Liver (tissue), 9 donors: ENCODE data around the gene SLC25A33. TPM values are rescaled to one million over a fixed set of nuclear protein-coding genes. Genes with fewer than 3 reads are reported as not detected.

Experiments used
- DNase-seq: peaks from one replicate; pipeline ENCODE4 v3.0.0-alpha.2; 2017; ENCODE audit warnings: low spot score
- H3K27ac ChIP-seq, 2 donors: one replicate each; pipeline ENCODE4 v1.7.0; 2013; ENCODE audit warnings: inconsistent platforms in 2 of 2, low read length in 2 of 2, control low read depth in 1 of 2, low read depth in 1 of 2, mild to moderate bottlenecking in 1 of 2
- H3K27me3 ChIP-seq, 4 donors: one replicate each; pipeline versions ENCODE4 v1.6.1 to v1.7.0; 2013; ENCODE audit warnings: low read length in 3 of 4, inconsistent platforms in 1 of 4, mild to moderate bottlenecking in 1 of 4, moderate library complexity in 1 of 4; ENCODE audit not compliant: control insufficient read depth in 4 of 4, insufficient read depth in 4 of 4
- H3K36me3 ChIP-seq, 4 donors: one replicate each; pipeline versions ENCODE4 v1.6.1 to v1.7.0; 2013; ENCODE audit warnings: low read length in 3 of 4, mild to moderate bottlenecking in 3 of 4, low read depth in 1 of 4, moderate library complexity in 1 of 4; ENCODE audit not compliant: control insufficient read depth in 4 of 4, insufficient read depth in 3 of 4
- H3K4me1 ChIP-seq, 4 donors: one replicate each; pipeline versions ENCODE4 v1.6.1 to v1.7.0; 2013; ENCODE audit warnings: low read length in 3 of 4, mild to moderate bottlenecking in 3 of 4, moderate library complexity in 1 of 4; ENCODE audit not compliant: control insufficient read depth in 4 of 4, insufficient read depth in 4 of 4
- H3K4me3 ChIP-seq, 3 donors: one replicate each; pipeline versions ENCODE4 v1.6.1 to v1.7.0; 2013; ENCODE audit warnings: low read length in 3 of 3, control low read depth in 1 of 3, low read depth in 1 of 3, mild to moderate bottlenecking in 1 of 3
- H3K9ac ChIP-seq, 2 donors: one replicate each; pipeline ENCODE4 v1.7.0; 2013; ENCODE audit warnings: low read length in 2 of 2, mild to moderate bottlenecking in 2 of 2, moderate library complexity in 2 of 2, control low read depth in 1 of 2, low read depth in 1 of 2
- H3K9me3 ChIP-seq, 4 donors: one replicate each; pipeline versions ENCODE4 v1.6.1 to v1.7.0; 2013; ENCODE audit warnings: low read length in 3 of 4; ENCODE audit not compliant: control insufficient read depth in 4 of 4
- ATF3 ChIP-seq: IDR thresholded peaks from 2 replicates; pipeline ENCODE4 v1.6.1; 2016; ENCODE audit warnings: antibody characterized with exemption
- EGR1 ChIP-seq, 2 donors: IDR thresholded peaks; 2 replicates each; pipeline ENCODE4 v1.6.1; 2016 to 2018; ENCODE audit warnings: antibody characterized with exemption in 2 of 2, low read depth in 2 of 2
- FOXA1 ChIP-seq: IDR thresholded peaks from 2 replicates; pipeline ENCODE4 v1.6.1; 2016; ENCODE audit warnings: antibody characterized with exemption
- FOXA2 ChIP-seq: IDR thresholded peaks from 2 replicates; pipeline ENCODE4 v1.6.1; 2016; ENCODE audit warnings: antibody characterized with exemption
- GABPA ChIP-seq, 2 donors: IDR thresholded peaks in 1 of 2; conservative IDR thresholded peaks in 1 of 2; 2 replicates each; pipeline ENCODE4 v1.6.1; 2016; ENCODE audit warnings: antibody characterized with exemption in 2 of 2, mild to moderate bottlenecking in 1 of 2, moderate library complexity in 1 of 2
- HNF4A ChIP-seq, 2 donors: conservative IDR thresholded peaks; 2 replicates each; pipeline ENCODE4 v1.6.1; 2016; ENCODE audit warnings: antibody characterized with exemption in 2 of 2, mild to moderate bottlenecking in 2 of 2
- HNF4G ChIP-seq: IDR thresholded peaks from 2 replicates; pipeline ENCODE4 v1.6.1; 2016; ENCODE audit warnings: antibody characterized with exemption
- JUND ChIP-seq, 2 donors: IDR thresholded peaks; 2 replicates each; pipeline ENCODE4 v1.6.1; 2016; ENCODE audit warnings: antibody characterized with exemption in 2 of 2
- NR2F2 ChIP-seq: IDR thresholded peaks from 2 replicates; pipeline ENCODE4 v1.6.1; 2016; ENCODE audit warnings: antibody characterized with exemption
- RXRA ChIP-seq, 2 donors: IDR thresholded peaks; 2 replicates each; pipeline ENCODE4 v1.6.1; 2017 to 2018; ENCODE audit warnings: antibody characterized with exemption in 2 of 2, mild to moderate bottlenecking in 1 of 2
- SP1 ChIP-seq: IDR thresholded peaks from 2 replicates; pipeline ENCODE4 v1.6.1; 2018; ENCODE audit warnings: antibody characterized with exemption, mild to moderate bottlenecking
- TAF1 ChIP-seq: conservative IDR thresholded peaks from 2 replicates; pipeline ENCODE4 v1.6.1; 2016; ENCODE audit warnings: antibody characterized with exemption, mild to moderate bottlenecking
- YY1 ChIP-seq: IDR thresholded peaks from 2 replicates; pipeline ENCODE4 v1.6.1; 2016; ENCODE audit warnings: antibody characterized with exemption, mild to moderate bottlenecking
- ZBTB33 ChIP-seq: IDR thresholded peaks from 2 replicates; pipeline ENCODE4 v1.6.1; 2016; ENCODE audit warnings: antibody characterized with exemption
- WGBS: extraction: QIAGEN DNeasy Blood & Tissue Kit; methylation state at CpG from one replicate; pipeline ENCODE4 v1.1.7; 2013; 5-methylcytosine and 5-hydroxymethylcytosine counted together
- polyA plus RNA-seq, 2 donors: library from polyadenylated mRNA; stranded (reverse) in 1 of 2; unstranded in 1 of 2; fragments of 200-250 nt in 1 of 2; fragments of >200 nt in 1 of 2; fragmentation: Nextera tagmentation in 1 of 2; extraction: Ambion mirVana in 1 of 2; gene quantifications; one replicate each; pipeline versions ENCODE4 v1.2.1 to v1.2.3, GENCODE V29; 2013 to 2015
- total RNA-seq, 2 donors: library from RNA; depleted of rRNA; stranded (reverse); fragments of >200 nt; gene quantifications; one replicate each; pipeline ENCODE4 v1.2.3, GENCODE V29; 2014
- TF ChIP-seq, protein P1 (sequence below): fragments of 150-350 bp; IDR thresholded peaks from 2 replicates; pipeline ENCODE4 v1.5.1; 2017; ENCODE audit warnings: improper control_type of control experiment, low read depth, low read length; ENCODE audit not compliant: missing input control
- TF ChIP-seq, protein P2 (sequence below): IDR thresholded peaks from 2 replicates; pipeline ENCODE4 v1.6.1; 2016; ENCODE audit warnings: antibody characterized with exemption, mild to moderate bottlenecking
- TF ChIP-seq, protein P3 (sequence below): IDR thresholded peaks from 2 replicates; pipeline ENCODE4 v1.6.1; 2016; ENCODE audit warnings: antibody characterized with exemption
- donor health status: healthy.
- donor health status: healthy.
- donor health status: healthy.
- donor health status: healthy.
- donor health status: healthy.

Gene SLC25A33
- total and polyA plus RNA-seq, 4 donors, result 6.9 to 19.1 (median 10.7) TPM

DNA sequence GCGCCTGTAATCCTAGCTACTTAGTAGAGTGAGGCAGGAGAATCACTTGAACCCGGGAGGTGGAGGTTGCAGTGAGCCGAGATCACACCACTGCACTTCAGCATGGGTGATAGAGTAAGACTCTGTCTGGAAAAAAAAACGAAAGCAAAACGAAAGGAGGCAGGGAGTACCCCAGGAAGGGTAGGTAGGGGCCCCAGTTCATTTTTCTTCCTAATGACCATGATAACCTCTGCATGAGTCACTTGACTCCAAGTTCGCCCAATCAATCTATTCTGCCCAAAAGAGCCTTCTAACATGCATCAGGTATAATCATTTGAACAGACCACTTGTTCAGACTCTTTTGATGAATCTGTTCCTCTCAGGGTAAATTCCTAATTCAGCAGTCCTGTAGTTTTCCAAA is 36.2 kb downstream of the SLC25A33 start (continued):
- no peak for TF ChIP-seq NR2F2

DNA sequence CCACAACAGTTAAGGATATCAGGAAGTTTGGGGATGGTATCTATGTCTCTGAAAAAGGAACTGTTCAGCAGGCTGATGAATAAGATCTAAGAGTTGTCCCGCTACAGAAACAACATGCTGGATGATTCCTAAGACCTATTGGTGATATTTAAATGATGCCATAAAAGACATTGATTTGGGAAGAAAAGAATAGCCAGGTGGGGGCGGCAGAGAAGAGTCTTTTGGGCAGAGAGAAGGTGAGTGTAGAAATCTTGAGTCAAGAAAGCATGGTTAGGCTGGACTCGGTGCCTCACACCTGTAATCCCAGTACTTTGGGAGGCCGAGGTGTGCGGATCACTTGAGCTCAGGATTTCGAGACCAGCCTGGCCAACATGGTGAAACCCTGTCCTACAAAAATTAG is 37.6 kb downstream of the SLC25A33 start:
- peaks cover 12 to 46% (median 19%) of the 10 kb centered on the region in 4 donors for H3K36me3 ChIP-seq
- 95% methylated on average over 6 of the region's 6 CpGs for WGBS
- H3K27me3 ChIP-seq, result no peaks in the 10 kb centered on the region
- H3K9me3 ChIP-seq, result no peaks in the 10 kb centered on the region
- no peaks in the 10 kb centered on the region for H3K4me1 ChIP-seq
- no peak overlapping the region for H3K9ac ChIP-seq
- H3K27ac ChIP-seq, result no peak overlapping the region
- DNase-seq, result no peak
- TF ChIP-seq, protein P1, sequence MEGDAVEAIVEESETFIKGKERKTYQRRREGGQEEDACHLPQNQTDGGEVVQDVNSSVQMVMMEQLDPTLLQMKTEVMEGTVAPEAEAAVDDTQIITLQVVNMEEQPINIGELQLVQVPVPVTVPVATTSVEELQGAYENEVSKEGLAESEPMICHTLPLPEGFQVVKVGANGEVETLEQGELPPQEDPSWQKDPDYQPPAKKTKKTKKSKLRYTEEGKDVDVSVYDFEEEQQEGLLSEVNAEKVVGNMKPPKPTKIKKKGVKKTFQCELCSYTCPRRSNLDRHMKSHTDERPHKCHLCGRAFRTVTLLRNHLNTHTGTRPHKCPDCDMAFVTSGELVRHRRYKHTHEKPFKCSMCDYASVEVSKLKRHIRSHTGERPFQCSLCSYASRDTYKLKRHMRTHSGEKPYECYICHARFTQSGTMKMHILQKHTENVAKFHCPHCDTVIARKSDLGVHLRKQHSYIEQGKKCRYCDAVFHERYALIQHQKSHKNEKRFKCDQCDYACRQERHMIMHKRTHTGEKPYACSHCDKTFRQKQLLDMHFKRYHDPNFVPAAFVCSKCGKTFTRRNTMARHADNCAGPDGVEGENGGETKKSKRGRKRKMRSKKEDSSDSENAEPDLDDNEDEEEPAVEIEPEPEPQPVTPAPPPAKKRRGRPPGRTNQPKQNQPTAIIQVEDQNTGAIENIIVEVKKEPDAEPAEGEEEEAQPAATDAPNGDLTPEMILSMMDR, result no peak
- TF ChIP-seq YY1 (no peak), JUND (IDR thresholded peaks at IDR 0.05) (no peak), RXRA (IDR thresholded peaks at IDR 0.05) (no peak)
- H3K4me3 ChIP-seq, result no peak overlapping the region

DNA sequence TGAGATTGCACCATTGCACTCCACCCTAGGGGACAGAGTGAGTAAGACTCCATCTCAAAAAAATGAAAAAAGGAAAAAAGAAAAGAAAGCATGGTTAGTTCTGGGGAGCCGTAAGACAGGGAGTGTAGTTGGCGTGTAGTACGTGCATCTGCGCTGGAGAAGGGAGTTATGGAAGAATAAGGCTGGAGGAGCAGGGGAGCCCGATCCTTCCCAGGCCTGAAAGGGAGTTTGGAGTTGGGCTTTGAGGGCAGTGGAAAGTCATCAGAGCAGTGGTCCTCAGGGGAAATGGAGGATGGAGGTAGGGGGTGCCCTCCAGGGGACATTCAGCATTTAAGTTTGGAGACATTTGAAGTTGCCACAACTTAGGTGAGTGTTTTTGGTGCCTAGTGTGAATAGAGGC is 38.2 kb downstream of the SLC25A33 start:
- no peak overlapping the region for H3K9ac ChIP-seq
- no peak for DNase-seq
- TF ChIP-seq EGR1 (IDR thresholded peaks at IDR 0.05; ENCODE audit: low read depth in 2 of 2), result no peak
- no peaks in the 10 kb centered on the region for H3K27me3 ChIP-seq
- H3K4me3 ChIP-seq, result no peak overlapping the region
- 97% methylated on average over 5 of the region's 5 CpGs for WGBS
- H3K36me3 ChIP-seq, result peaks cover 13 to 46% (median 23%) of the 10 kb centered on the region in 4 donors
- no peaks in the 10 kb centered on the region for H3K9me3 ChIP-seq
- H3K27ac ChIP-seq, result no peak overlapping the region
- H3K4me1 ChIP-seq, result no peaks in the 10 kb centered on the region

- WGBS, result 92% methylated on average over 2 of the region's 2 CpGs
- H3K27ac ChIP-seq, result no peak overlapping the region
- DNase-seq, result no peak
- peaks cover 10 to 45% (median 22%) of the 10 kb centered on the region in 4 donors for H3K36me3 ChIP-seq
- H3K9ac ChIP-seq, result no peak overlapping the region
- H3K4me1 ChIP-seq, result no peaks in the 10 kb centered on the region
- H3K4me3 ChIP-seq, result no peak overlapping the region
- H3K27me3 ChIP-seq, result no peaks in the 10 kb centered on the region
- TF ChIP-seq TAF1, result no peak
- TF ChIP-seq, protein P1, result no peak
- TF ChIP-seq, protein P2, sequence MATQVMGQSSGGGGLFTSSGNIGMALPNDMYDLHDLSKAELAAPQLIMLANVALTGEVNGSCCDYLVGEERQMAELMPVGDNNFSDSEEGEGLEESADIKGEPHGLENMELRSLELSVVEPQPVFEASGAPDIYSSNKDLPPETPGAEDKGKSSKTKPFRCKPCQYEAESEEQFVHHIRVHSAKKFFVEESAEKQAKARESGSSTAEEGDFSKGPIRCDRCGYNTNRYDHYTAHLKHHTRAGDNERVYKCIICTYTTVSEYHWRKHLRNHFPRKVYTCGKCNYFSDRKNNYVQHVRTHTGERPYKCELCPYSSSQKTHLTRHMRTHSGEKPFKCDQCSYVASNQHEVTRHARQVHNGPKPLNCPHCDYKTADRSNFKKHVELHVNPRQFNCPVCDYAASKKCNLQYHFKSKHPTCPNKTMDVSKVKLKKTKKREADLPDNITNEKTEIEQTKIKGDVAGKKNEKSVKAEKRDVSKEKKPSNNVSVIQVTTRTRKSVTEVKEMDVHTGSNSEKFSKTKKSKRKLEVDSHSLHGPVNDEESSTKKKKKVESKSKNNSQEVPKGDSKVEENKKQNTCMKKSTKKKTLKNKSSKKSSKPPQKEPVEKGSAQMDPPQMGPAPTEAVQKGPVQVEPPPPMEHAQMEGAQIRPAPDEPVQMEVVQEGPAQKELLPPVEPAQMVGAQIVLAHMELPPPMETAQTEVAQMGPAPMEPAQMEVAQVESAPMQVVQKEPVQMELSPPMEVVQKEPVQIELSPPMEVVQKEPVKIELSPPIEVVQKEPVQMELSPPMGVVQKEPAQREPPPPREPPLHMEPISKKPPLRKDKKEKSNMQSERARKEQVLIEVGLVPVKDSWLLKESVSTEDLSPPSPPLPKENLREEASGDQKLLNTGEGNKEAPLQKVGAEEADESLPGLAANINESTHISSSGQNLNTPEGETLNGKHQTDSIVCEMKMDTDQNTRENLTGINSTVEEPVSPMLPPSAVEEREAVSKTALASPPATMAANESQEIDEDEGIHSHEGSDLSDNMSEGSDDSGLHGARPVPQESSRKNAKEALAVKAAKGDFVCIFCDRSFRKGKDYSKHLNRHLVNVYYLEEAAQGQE, result no peak
- no peak for TF ChIP-seq SP1
- no peak for TF ChIP-seq JUND (IDR thresholded peaks at IDR 0.05)
- TF ChIP-seq NR2F2, result no peak
- TF ChIP-seq, protein P3, sequence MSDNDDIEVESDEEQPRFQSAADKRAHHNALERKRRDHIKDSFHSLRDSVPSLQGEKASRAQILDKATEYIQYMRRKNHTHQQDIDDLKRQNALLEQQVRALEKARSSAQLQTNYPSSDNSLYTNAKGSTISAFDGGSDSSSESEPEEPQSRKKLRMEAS, result no peak
- no peak for TF ChIP-seq GABPA (IDR thresholded peaks at IDR 0.05 in 1 of 2, conservative IDR thresholded peaks at IDR 0.05 in 1 of 2)
- no peak for TF ChIP-seq EGR1 (IDR thresholded peaks at IDR 0.05; ENCODE audit: low read depth in 2 of 2)
- TF ChIP-seq YY1, result no peak
- no peak for TF ChIP-seq HNF4G
- no peak for TF ChIP-seq HNF4A (conservative IDR thresholded peaks at IDR 0.05)
- TF ChIP-seq ZBTB33, result no peak
- TF ChIP-seq ATF3, result no peak
- no peak for TF ChIP-seq FOXA2
- TF ChIP-seq FOXA1, result no peak
- no peak for TF ChIP-seq RXRA (IDR thresholded peaks at IDR 0.05)
- no peaks in the 10 kb centered on the region for H3K9me3 ChIP-seq
These were observed 41.7 kb downstream of the SLC25A33 start for GRCh38 chr1:9580942-9581341.
